Activated CD4-positive, alpha-beta T cell treated with anti-CD3 and anti-CD28 coated beads for 1 hour (primary cell): ENCODE measurements around the gene DDT.
"Not testable (repeated sequence)": the region's sequence is repeated elsewhere in the genome, so short reads cannot be mapped to it uniquely, and the experiment has no call there.

Source experiments
- DNase-seq: peaks from one replicate; pipeline ENCODE4 v3.0.0-alpha.2; 2020

DDT gene

DNA sequence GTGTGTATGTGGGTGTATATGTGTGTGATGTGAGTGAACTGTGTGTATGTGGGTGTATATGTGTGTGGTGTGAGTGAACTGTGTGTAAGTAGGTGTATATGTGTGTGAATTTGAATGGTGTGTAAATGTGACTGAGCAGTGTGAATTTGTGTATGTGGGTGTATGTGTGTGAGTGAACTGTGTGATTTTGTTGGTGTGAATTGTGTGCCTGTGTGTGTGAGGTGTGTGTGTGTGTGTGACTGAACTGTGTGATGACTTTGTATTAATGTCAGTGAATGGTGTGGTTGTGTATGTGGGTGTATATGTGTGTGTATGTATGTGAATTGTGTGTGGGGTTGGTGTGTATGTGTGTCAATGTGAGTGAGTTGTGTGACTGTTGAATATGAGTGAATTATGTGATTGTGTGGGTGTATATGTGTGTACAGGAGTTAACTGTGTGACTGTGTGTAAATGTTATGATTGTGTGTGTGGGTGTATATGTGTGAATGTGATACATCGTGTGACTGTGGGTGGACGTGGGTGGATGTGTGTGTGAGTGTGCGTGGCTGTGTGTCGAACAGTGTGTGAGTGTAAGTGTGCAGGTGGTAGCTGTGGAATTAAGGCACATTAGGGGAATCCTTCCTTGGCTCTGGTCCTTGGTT is 12.4 kb upstream of the DDT start:
- not testable (repeated sequence) for DNase-seq

DNA sequence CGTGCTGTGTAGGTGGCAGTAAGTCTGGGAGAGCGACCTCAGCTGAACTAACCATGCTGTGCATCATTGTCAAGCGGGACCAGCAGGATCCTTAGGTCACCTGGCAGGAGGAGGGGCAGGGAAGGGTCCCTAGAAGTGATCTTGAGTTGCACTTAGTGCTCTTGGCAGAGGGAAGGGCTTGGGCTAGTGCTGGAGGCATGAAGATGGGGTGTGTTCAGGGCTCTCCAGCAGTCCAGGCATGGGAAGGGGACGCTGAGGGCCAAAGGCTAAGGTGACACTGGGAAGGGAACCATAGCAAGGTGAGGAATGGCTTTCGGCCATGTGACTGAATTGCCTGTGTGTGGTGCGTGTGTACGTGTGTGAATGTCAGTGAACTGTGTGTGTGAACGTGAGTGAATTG is 11.8 kb upstream of the DDT start:
- DNase-seq = not testable (repeated sequence)

DNA sequence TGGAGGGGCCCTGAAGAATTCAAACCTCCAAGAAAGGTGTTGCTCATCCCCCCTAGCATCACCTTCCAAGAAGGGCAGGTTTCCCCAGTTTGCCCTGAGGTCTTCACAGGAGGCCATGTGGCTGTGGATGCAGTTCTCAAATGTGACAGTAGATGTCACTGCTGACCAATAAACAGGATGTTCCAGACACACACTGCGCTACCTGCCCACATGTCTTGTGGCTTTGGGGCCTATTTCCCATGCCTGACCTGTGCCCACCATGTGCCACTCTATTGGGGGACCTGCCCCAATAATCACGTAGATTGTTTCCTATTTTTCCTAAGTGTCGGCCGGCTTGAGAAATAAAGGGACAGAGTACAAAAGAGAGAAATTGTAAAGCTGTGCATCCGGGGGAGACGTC is 10.2 kb upstream of the DDT start:
- no peak for DNase-seq

DNA sequence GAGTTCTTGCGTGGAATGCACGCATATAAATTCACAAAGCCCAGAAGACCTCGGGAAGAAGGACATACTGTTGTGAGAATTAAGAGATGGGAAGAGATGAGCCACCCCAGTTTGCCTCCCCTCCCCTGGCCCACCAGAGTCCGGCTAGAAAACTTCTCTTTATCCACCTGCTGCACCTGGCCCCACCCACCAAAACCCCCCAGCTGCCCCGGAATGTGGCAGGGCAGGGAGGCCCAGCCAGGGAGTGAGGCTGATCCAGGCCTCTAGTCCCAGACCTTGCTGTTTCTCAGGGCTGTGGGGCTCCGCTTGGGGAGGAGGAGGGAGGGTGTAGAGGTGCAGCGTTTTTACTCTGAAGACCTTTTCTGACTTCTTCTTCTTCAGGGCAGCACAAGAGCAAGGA is 6.3 kb upstream of the DDT start:
- DNase-seq = not testable (repeated sequence)

DNA sequence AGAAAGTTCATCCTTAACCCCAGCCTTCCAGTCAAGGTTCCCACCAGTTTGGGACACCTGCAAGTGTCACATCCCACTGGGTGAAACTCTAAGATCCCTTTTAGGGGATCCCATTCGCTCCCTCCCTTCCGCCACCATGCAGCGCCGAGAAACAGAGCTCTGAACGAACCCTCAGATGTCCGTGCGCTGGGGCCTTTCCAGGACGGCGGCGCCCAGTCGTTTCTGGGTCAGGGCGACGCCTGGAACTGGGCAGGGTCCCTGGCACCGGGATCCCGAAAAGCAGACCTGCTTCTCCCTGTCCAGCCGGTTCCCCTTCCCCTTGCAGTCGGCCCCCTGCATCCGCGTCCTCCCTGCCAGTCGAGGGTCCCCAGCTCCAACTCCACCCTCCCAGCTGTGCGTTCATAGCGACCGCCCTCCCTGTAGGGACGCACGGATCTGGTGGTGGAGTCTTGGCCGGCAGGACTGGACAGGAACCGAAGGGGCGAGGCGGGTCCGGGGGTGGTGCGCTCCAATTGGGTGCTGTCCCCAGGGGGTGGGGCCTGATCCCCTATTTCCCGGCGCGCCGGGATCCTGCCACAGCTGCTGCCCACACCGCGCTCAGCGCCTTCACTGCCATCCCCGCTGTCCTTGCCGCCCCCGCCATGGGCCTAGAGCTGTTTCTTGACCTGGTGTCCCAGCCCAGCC is 5.5 kb upstream of the DDT start, which contains the start of gene GSTT2:
TSS of gene GSTT2 (plus strand) at position 578 of the 684 bp plus-strand sequence.
- DNase-seq = not testable (repeated sequence)

DNA sequence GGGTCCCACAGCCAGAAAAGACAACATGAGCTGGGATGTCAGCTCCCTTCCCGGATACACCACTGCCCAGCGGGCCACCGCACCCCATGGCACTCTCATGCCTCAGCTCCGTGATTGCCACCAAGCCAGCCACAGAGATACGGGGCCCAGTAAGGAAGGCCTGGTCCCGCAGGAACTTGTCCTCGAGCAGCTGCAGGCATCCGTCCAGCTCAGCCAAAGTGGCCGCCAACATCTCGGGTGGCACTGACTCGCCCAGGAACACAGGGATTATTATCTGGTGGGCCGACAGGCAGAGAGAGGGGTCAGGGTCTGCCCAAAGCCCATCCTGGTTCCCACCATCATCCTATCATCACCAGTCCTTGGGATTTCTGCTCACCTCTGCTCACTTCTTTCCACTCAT is 3.1 kb upstream of the DDT start:
- not testable (repeated sequence) for DNase-seq

DNA sequence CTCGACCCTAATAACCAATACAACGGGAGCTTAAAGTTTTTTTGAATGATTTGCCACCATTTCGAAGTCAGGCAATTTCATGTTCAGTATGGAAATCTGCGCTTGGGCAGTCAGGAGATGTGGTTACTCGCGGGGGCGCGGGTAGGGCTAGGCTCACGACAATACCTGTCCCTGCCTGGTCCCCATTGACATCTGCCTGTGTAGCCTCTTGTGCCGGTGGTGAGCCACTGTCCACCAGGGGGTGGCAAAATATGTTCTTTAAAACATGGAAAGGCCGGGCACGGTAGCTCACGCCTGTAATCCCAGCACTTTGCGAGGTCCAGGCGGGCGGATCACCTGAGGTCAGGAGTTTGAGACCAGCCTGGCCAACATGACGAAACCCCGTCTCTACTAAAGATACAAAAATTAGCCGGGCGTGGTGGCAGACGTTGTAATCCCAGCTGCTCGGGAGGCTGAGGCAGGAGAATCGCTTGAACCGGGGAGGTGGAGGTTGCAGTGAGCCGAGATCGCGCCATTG is 653 bp upstream of the DDT start:
- DNase-seq = not testable (repeated sequence)

DNA sequence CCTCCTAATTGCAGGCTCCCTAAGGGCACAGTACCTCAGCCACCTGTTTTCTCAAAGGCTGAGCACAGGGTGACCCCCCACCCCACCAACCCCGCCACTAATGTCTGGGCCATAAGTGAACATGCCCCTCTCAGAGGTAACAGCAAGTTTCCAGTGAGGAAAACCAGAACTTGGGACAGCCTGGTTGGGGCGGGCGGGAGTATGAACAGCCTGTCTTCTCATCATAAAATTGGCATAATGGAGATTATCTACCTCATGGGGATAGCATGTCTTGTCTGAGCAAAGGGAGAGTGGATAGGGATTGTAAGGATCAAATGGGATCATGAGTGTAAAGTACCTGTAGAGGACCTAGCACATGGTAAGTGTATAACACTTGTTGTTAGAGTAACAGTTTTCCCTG is 2.3 kb downstream of the DDT start:
- DNase-seq = not testable (repeated sequence)

DNA sequence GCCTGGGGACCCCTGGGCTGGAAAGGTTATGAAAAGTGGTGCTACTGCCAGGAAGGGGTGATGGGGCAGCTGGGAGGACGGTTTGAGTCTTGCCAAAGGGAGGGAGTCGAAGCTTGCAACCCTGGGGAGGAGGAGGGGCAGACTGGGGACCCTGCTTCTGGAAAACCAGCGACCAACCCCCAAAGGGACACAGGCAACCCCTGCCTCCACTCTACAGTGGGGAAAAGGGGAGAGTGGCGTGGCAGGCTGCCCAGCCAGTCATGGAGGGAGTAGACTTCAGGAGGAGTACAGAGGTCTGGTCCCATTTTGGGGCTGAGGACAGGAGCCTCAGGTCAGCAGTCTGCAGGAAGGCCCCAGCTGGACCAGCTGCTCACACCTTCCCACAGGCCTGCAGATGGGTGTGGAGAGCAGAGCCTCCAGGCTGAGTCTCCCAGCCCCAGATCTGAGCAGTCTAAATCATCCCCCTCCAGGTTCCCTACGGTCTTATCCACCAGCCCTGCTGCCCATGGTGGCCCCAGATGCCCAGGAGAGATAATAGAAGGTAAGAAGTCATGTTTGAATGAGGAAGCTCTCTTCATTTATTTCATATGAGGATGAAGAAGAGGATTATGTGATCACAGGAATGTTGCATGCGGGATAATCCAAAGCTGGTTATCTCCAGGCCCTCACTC is 3.3 kb downstream of the DDT start:
- DNase-seq = no peak

DNA sequence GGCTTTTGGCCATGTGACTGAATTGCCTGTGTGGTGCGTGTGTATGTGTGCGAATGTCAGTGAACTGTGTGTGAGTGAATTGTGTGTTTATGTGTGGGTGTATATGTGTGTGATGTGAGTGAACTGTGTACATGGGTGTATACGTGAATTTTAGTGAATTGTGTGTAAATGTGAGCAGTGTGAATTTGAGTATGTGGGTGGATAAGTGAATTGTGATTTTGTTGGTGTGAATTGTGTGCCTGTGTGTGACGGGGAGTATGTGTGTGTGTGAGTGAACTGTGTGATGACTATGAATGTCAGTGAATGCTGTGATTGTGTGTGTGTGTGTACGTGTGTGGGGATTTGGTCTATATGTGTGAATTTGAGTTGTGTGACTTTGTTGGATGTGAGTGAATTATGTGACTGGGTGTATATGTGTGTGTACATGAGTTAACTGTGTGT is 4.0 kb downstream of the DDT start:
- no peak for DNase-seq

DNA sequence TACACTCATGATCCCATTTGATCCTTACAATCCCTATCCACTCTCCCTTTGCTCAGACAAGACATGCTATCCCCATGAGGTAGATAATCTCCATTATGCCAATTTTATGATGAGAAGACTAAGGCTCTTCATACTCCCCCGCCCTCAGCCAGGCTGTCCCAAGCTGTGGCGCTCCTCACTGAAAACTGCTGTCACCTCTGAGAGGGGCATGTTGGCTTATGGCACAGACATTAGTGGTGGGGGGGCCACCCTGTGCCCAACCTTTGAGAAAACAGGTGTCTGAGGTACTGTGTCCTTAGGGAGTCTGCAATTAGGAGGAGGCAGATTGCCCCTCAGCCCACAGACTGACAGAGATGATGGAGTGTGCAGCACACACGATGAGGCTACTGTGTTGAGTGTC is 5.2 kb downstream of the DDT start:
- no peak for DNase-seq

DNA sequence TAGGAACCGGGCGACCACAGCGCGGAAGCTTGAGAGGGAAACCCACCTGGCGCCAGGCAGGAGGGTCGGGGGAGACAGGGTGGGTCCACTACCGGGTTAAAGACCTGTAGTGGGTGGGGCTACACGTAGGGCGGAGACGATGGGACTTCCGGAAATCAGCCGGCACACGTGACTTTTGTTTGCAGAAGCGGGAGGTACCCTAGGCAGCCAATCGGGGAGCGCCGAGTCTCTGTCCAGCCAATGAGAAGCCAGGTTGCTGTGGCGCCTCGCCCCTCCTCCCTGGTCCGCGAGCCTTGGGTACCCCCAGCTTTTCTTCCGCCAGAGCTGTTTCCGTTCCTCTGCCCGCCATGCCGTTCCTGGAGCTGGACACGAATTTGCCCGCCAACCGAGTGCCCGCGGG is 7.7 kb downstream of the DDT start, which contains the start of gene DDTL:
TSS of gene DDTL (plus strand) at position 321 of the 400 bp plus-strand sequence. CDS start at position 348, 27 bp downstream.
- DNase-seq = not testable (repeated sequence)

DNA sequence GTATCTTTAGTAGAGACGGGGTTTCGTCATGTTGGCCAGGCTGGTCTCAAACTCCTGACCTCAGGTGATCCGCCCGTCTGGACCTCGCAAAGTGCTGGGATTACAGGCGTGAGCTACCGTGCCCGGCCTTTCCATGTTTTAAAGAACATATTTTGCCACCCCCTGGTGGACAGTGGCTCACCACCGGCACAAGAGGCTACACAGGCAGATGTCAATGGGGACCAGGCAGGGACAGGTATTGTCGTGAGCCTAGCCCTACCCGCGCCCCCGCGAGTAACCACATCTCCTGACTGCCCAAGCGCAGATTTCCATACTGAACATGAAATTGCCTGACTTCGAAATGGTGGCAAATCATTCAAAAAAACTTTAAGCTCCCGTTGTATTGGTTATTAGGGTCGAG is 8.1 kb downstream of the DDT start:
- DNase-seq = not testable (repeated sequence)

DNA sequence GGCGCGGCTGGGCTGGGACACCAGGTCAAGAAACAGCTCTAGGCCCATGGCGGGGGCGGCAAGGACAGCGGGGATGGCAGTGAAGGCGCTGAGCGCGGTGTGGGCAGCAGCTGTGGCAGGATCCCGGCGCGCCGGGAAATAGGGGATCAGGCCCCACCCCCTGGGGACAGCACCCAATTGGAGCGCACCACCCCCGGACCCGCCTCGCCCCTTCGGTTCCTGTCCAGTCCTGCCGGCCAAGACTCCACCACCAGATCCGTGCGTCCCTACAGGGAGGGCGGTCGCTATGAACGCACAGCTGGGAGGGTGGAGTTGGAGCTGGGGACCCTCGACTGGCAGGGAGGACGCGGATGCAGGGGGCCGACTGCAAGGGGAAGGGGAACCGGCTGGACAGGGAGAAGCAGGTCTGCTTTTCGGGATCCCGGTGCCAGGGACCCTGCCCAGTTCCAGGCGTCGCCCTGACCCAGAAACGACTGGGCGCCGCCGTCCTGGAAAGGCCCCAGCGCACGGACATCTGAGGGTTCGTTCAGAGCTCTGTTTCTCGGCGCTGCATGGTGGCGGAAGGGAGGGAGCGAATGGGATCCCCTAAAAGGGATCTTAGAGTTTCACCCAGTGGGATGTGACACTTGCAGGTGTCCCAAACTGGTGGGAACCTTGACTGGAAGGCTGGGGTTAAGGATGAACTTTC is 13.0 kb downstream of the DDT start, which contains the start of gene GSTT2B:
TSS of gene GSTT2B (minus strand) at position 112 of the 688 bp plus-strand sequence. CDS start at position 48, 64 bp downstream.
- DNase-seq = not testable (repeated sequence)

DNA sequence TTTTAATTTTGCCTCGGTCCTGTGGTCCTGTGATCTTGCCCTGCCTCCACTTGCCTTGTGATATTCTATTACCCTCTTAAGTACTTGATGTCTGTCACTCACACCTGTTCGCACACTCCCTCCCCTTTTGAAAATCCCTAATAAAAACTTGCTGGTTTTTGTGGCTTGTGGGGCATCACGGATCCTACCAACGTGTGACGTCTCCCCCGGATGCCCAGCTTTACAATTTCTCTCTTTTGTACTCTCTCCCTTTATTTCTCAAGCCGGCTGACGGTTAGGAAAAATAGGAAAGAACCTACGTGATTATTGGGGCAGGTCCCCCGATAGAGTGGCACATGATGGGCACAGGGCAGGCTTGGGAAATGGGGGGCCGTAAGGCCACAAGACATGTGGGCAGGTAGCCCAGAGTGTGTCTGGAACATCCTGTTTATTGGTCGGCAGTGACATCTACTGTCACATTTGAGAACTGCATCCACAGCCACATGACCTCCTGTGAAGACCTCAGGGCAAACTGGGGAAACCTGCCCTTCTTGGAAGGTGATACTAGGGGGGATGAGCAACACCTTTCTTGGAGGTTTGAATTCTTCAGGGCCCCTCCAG is 17.8 kb downstream of the DDT start:
- peak; percentile 64 for DNase-seq

DNA sequence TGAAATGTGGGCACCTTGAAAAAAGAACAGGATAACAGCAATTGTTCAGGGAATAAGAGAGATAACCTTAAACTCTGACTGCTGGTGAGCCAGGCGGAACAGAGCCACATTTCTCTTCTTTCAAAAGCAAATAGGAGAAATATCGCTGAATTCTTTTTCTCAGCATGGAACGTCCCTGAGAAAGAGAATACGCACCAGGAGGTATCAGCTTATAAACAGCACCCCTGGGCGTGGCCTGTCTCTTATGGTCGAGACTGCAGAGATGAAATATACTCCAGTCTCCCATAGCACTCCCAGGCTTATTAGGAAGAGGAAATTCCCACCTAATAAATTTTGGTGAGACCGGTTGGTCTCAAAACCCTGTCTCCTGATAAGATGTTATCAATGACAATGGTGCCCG is 18.4 kb downstream of the DDT start:
- DNase-seq = not testable (repeated sequence)

DNA sequence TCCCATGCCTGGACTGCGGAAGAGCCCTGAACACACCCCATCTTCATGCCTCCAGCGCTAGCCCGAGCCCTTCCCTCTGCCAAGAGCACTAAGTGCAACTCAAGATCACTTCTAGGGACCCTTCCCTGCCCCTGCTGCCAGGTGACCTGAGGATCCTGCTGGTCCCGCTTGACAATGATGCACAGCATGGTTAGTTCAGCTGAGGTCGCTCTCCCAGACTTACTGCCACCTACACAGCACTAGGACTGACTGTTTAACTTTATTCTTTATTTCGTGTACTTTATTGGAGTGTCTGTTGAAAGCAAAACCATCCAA is 19.3 kb downstream of the DDT start:
- not testable (repeated sequence) for DNase-seq

DNA sequence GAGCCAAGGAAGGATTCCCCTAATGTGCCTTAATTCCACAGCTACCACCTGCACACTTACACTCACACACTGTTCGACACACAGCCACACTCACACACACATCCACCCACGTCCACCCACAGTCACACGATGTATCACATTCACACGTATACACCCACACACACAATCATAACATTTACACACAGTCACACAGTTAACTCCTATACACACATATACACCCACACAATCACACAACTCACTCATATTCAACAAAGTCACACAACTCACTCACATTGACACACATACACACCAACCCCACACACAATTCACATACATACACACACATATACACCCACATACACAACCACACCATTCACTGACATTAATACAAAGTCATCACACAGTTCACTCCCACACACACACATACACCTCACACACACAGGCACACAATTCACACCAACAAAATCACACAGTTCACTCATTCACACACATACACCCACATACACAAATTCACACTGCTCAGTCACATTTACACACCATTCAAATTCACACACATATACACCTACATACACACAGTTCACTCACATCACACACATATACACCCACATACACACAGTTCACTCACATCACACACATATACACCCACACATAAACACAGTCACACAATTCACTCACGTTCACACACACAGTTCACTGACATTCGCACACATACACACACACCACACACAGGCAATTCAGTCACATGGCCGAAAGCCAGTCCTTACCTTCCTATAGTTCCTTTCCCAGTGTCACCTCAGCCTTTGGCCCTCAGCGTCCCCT is 19.8 kb downstream of the DDT start:
- not testable (repeated sequence) for DNase-seq

DNA sequence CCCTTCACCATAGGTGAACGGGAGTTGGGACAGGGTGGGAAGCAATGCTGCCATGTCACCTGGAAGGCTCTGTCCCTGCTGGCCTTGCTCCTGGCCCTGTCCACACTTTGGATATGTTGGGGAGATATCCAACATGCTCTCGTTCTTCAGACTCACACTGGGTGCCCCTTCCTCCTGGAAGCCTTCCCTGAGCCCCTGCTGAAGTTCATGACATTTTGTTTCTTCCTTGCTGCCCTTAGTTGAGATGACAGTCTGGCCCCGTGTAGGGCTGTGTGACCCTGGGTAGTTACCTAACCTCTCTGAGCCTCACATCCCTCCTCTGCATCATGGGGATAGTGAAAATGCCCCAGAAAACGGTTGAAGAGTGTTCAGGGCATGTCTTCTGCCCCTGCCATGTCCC is 20.8 kb downstream of the DDT start:
- DNase-seq = not testable (repeated sequence)

DNA sequence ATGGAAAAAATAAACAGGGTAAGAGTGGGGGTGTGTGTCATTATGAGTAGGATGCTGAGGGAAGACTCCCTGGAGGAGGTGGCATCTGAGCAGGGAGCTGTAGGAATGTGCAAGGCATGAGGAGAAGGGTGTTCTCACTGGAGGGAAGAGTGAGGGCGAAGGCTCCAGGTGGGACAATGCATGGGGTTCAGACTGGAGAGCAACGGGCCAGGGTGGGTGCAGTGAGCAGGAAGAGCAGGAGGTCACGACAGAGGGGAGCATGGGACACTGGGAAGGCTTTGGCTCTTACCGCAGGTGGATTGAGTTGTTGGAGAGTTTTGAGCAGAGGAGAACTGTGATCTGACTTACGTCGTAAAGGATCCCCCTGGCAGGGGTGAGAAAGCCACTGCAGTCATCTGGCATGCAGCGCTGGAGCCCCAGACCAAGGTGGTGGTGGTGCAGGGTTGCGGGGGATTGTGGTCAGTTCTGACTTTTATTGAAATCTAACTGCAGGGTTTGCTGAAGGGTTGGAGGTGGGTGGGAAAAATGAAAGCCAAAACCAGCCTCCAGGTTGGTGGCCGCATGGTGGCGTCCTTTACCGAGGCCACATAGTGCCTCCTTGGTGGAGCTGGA is 21.3 kb downstream of the DDT start:
- DNase-seq = not testable (repeated sequence)

DNA sequence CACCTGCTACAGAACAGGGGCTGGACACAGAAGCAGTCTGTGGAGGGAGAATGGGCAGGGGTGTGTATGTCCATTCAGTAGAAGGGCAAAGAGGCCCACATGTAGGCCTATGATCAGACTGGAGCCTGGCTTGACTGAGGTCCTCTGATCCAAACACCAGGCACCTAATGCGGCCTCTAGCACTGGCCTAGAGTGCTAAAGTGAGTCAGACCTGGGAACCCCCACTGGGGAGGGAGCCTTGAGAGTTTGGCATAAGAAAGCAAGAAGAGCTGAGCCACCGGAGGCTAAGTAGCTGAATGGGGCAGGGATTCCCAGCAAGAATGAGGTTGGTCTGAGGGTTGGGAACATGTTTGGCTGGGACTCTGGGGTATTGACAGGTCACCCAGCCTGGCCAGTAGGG is 22.9 kb downstream of the DDT start:
- DNase-seq = not testable (repeated sequence)
